Measurements from ENCODE around the gene UNG.

GRCh38 chr12:109085590-109085989, 11.8 kb upstream of the UNG start:
- no peak for TF ChIP-seq REST (IDR thresholded peaks at IDR 0.05; ENCODE audit: borderline replicate concordance)
- no peak for TF ChIP-seq REST (CRISPR knock-in tag; IDR thresholded peaks at IDR 0.05; ENCODE audit: low read depth)
- TF ChIP-seq BCL6 (CRISPR knock-in tag; IDR thresholded peaks at IDR 0.05) = no peak
- no peak for TF ChIP-seq ESRRB (CRISPR knock-in tag; IDR thresholded peaks at IDR 0.05; ENCODE audit: borderline replicate concordance)
- no peak for TF ChIP-seq CTCF (IDR thresholded peaks at IDR 0.05 in 2 of 3, conservative IDR thresholded peaks at IDR 0.05 in 1 of 3; ENCODE audit: insufficient read depth in 2 of 3, low read depth in 1 of 3, low read length in 3 of 3)
- no peak for TF ChIP-seq EZH2 (IDR thresholded peaks at IDR 0.05; ENCODE audit: borderline replicate concordance, low read depth, low read length)
- TF ChIP-seq ZBTB1 (CRISPR knock-in tag; IDR thresholded peaks at IDR 0.05; ENCODE audit: borderline replicate concordance, low read depth) = no peak
- no peak for TF ChIP-seq HBP1 (CRISPR knock-in tag; IDR thresholded peaks at IDR 0.05)
- no peak for TF ChIP-seq ZNF124 (CRISPR knock-in tag; IDR thresholded peaks at IDR 0.05)
- TF ChIP-seq ETV6 (IDR thresholded peaks at IDR 0.05; ENCODE audit: borderline replicate concordance in 1 of 2, low read depth in 2 of 2, low read length in 1 of 2) = no peak
- no peak for TF ChIP-seq ETV6 (CRISPR knock-in tag; IDR thresholded peaks at IDR 0.05; ENCODE audit: borderline replicate concordance)
- no peak for TF ChIP-seq ZNF324 (CRISPR knock-in tag; IDR thresholded peaks at IDR 0.05)
- TF ChIP-seq FOXO4 (CRISPR knock-in tag; IDR thresholded peaks at IDR 0.05) = no peak
- no peak for TF ChIP-seq POLR2A (conservative IDR thresholded peaks at IDR 0.05)

All from K562 (cell line).